Measurements from ENCODE around the gene FBXL22. TPM values are rescaled to one million over a fixed set of nuclear protein-coding genes. Genes with fewer than 3 reads are reported as not detected.

The FBXL22 gene
- total RNA-seq, 6 experiments from 2014 or later = 0.20 to 0.57 (median 0.29) TPM

DNA sequence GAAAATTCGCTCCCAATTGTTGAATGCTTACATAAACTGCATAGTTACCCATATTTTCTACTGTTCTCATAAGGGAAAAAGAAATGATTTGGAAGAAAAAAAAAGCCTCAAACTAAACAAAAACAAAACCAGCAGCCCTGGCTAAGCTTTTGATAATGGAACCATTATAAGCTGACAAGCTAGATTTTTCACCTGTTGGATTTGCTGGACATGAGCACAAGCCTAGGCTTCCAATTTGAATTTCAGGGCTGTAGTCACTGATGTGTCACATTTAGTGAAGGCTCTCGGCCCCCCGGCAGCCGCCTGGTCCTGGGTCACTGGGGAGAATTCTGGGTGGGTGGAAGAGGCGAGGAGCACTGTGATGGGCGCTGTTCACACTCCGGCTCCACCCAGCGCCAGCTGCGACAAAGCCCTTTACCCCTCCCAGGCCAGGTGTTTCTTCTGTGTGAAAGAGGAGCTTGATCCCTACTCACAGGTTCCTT, 4.6 kb downstream of the FBXL22 start:
- Mint-ChIP-seq H3K4me3 (peak overlapping the region; percentile 97), H3K27ac (peak overlapping the region; percentile 89), H3K4me1 (ENCODE audit: low read depth) (peaks cover 16% of the 10 kb centered on the region), H3K9me3 (no peaks in the 10 kb centered on the region), H3K36me3 (ENCODE audit: low read depth) (no peaks in the 10 kb centered on the region), H3K27me3 (ENCODE audit: insufficient read depth) (peaks cover 5% of the 10 kb centered on the region)
- TF ChIP-seq, protein P1, sequence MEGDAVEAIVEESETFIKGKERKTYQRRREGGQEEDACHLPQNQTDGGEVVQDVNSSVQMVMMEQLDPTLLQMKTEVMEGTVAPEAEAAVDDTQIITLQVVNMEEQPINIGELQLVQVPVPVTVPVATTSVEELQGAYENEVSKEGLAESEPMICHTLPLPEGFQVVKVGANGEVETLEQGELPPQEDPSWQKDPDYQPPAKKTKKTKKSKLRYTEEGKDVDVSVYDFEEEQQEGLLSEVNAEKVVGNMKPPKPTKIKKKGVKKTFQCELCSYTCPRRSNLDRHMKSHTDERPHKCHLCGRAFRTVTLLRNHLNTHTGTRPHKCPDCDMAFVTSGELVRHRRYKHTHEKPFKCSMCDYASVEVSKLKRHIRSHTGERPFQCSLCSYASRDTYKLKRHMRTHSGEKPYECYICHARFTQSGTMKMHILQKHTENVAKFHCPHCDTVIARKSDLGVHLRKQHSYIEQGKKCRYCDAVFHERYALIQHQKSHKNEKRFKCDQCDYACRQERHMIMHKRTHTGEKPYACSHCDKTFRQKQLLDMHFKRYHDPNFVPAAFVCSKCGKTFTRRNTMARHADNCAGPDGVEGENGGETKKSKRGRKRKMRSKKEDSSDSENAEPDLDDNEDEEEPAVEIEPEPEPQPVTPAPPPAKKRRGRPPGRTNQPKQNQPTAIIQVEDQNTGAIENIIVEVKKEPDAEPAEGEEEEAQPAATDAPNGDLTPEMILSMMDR (IDR thresholded peaks at IDR 0.05) = no peak
- DNase-seq = no peak

DNA sequence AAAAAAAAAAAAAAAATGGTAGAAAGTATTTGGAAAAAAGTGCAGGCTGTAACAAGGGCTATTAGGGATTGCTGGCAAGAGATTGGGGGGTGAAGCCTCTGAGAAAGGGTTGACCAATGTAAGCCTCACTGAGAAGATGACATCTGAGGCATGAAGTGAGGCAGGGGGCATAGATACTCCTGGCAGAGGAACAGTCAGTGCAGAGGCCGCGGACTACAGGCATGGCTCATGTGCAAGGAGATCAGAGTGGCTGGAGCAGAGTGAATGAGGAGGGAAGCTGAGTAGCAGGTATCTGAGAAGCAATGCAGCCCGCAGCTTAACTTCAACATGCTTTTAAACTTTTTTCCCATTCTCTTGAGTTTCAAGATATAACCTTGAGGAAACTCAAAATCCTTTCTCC, 5.4 kb downstream of the FBXL22 start:
- TF ChIP-seq, protein P1 (IDR thresholded peaks at IDR 0.05) = no peak
- H3K4me1 Mint-ChIP-seq (ENCODE audit: low read depth) = peaks cover 10% of the 10 kb centered on the region; the same call in 1 of the 2 replicates
- no peak overlapping the region for H3K27ac Mint-ChIP-seq
- DNase-seq = no peak
- no peak overlapping the region for H3K4me3 Mint-ChIP-seq
- H3K27me3 Mint-ChIP-seq (ENCODE audit: insufficient read depth) = peaks cover 6% of the 10 kb centered on the region
- H3K36me3 Mint-ChIP-seq (ENCODE audit: low read depth) = no peaks in the 10 kb centered on the region
- H3K9me3 Mint-ChIP-seq = no peaks in the 10 kb centered on the region

DNA sequence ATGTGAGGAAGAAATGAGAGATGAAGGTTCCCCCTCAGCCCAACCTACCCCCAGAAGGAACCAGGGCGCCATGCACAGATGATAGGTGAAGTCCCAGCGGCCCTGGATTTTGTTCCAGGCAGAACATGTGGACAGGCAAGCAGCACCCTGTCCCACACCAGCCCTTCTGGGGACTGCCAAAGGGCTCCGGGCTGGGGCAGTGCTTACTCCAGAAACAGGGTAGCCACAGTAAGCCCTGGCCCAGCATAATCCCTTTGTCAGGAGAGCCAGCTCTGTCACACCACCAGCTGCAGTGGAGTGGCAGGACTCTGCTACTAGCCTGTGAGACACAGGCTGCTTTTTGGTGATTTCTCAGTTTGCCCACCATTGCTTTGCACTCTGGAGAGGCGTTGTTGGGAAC, 6.3 kb downstream of the FBXL22 start:
- no peak for DNase-seq
- H3K36me3 Mint-ChIP-seq (ENCODE audit: low read depth) = no peaks in the 10 kb centered on the region
- peaks cover 10% of the 10 kb centered on the region; the same call in 1 of the 2 replicates for H3K4me1 Mint-ChIP-seq (ENCODE audit: low read depth)
- H3K9me3 Mint-ChIP-seq = no peaks in the 10 kb centered on the region
- peaks cover 7% of the 10 kb centered on the region for H3K27me3 Mint-ChIP-seq (ENCODE audit: insufficient read depth)
- TF ChIP-seq, protein P1 (IDR thresholded peaks at IDR 0.05) = no peak
- H3K27ac Mint-ChIP-seq = no peak overlapping the region
- no peak overlapping the region for H3K4me3 Mint-ChIP-seq

DNA sequence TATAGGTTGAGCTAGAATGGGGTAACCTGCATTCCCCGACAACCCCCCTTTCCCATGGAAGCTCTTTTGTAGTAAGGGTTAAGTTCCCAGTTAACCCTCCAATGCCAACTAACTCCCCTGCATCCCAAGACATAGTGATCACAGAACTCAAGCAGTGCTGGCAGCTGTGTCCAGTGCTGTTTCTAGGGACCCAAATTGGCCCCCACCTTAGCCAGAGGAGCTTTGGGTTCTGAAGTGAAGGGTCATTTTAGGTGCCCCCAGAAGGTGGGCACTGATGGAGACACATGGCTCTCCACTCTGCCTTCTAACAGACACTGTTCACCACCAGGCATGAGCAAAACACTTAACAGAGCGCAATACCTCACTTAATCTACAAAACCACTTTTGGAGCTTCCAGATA, 7.1 kb downstream of the FBXL22 start:
- Mint-ChIP-seq H3K4me3 (no peak overlapping the region), H3K36me3 (ENCODE audit: low read depth) (no peaks in the 10 kb centered on the region), H3K27ac (no peak overlapping the region), H3K4me1 (ENCODE audit: low read depth) (peaks cover 11% of the 10 kb centered on the region), H3K9me3 (no peaks in the 10 kb centered on the region), H3K27me3 (ENCODE audit: insufficient read depth) (peaks cover 7% of the 10 kb centered on the region)
- DNase-seq = no peak
- TF ChIP-seq, protein P1 (IDR thresholded peaks at IDR 0.05) = no peak

DNA sequence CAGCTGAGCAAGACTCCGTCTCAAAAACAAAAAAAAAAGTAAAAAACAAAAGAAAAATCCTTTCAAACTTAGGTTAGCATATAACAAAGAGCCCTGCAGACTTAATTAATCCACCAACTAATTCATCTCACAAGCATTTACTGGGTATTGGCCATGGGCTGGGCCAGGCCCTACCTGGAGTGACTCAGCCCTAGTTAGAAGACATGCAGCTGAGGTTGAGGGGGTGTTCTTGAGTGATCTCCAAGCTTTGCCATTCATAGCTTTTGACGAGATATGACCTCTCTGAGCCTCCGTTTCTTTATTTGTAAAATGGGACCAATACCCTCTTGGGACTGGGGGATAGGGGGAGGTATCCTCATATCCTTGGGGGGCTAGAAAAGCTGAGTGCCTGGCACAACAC, 7.8 kb downstream of the FBXL22 start:
- Mint-ChIP-seq H3K36me3 (ENCODE audit: low read depth) (no peaks in the 10 kb centered on the region), H3K27me3 (ENCODE audit: insufficient read depth) (peaks cover 7% of the 10 kb centered on the region), H3K27ac (no peak overlapping the region), H3K9me3 (no peaks in the 10 kb centered on the region), H3K4me1 (ENCODE audit: low read depth) (peaks cover 15% of the 10 kb centered on the region), H3K4me3 (no peak overlapping the region)
- no peak for DNase-seq
- TF ChIP-seq, protein P1 (IDR thresholded peaks at IDR 0.05) = no peak

DNA sequence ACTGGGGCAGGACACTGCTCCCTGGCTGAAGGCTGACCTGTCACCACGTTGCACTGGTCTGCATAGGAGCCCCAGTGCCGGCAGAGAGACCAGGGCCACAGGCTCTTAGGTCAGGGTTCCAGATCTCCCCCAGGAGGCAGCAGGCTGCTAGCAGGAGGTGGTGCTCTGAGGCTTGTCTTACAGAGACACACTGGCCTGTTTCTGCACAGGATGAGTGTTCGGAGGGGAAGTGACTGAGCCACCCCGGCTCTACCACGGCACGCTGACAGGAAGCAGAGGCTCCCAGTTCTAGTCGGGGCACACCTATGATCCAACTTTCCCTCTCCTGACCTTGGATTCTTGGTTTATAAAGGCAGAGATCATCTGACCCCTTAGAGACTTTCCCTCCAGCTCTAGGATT, 8.6 kb downstream of the FBXL22 start:
- no peaks in the 10 kb centered on the region for H3K36me3 Mint-ChIP-seq (ENCODE audit: low read depth)
- no peak overlapping the region for H3K27ac Mint-ChIP-seq
- no peak for DNase-seq
- peaks cover 22% of the 10 kb centered on the region for H3K4me1 Mint-ChIP-seq (ENCODE audit: low read depth)
- no peak overlapping the region for H3K4me3 Mint-ChIP-seq
- H3K27me3 Mint-ChIP-seq (ENCODE audit: insufficient read depth) = peaks cover 7% of the 10 kb centered on the region
- TF ChIP-seq, protein P1 (IDR thresholded peaks at IDR 0.05) = no peak
- no peaks in the 10 kb centered on the region for H3K9me3 Mint-ChIP-seq

Data from HFFc6 (cell line).